Sigmoid colon (tissue), 7 donors: ENCODE results near the gene GMPS. TPM values are rescaled to one million over a fixed set of nuclear protein-coding genes. Genes with fewer than 3 reads are reported as not detected.

ENCODE experiments used
- DNase-seq: peaks from one replicate; pipeline ENCODE4 v3.0.0-alpha.2; 2019
- H3K27ac ChIP-seq, 4 donors: fragments of 200-600 bp; sonication (generic); one replicate each; pipeline ENCODE4 v1.5.1; 2016 to 2019; ENCODE audit warnings: mild to moderate bottlenecking in 1 of 4
- H3K27me3 ChIP-seq, 3 donors: fragments of 200-600 bp; sonication (generic); one replicate each; pipeline ENCODE4 v1.5.1; 2019; ENCODE audit warnings: mild to moderate bottlenecking in 1 of 3
- H3K36me3 ChIP-seq, 4 donors: fragments of 200-600 bp; sonication (generic); one replicate each; pipeline ENCODE4 v1.5.1; 2016 to 2019
- H3K4me1 ChIP-seq, 4 donors: fragments of 200-600 bp; sonication (generic); one replicate each; pipeline ENCODE4 v1.5.1; 2017 to 2019
- H3K4me3 ChIP-seq, 4 donors: fragments of 200-600 bp; sonication (generic); one replicate each; pipeline ENCODE4 v1.5.1; 2017 to 2019; ENCODE audit warnings: mild to moderate bottlenecking in 2 of 4, moderate library complexity in 1 of 4
- H3K9me3 ChIP-seq, 4 donors: fragments of 200-600 bp in 3 of 4; sonication (generic) in 3 of 4; one replicate each; pipeline versions ENCODE4 v1.5.1 to v1.6.1; 2013 to 2019
- CTCF ChIP-seq, 4 experiments: fragments of 450-650 bp in 3 of 4; fragments of 200-600 bp in 1 of 4; IDR thresholded peaks; one replicate each; pipeline ENCODE4 v1.5.1; 2016 to 2019; ENCODE audit warnings: antibody characterized with exemption in 4 of 4, mild to moderate bottlenecking in 3 of 4, moderate library complexity in 2 of 4
- EP300 ChIP-seq, 4 donors: sonication (generic); formaldehyde crosslinking; IDR thresholded peaks; one replicate each; pipeline ENCODE4 v1.6.1; 2017; ENCODE audit warnings: antibody characterized with exemption in 4 of 4
- POLR2A ChIP-seq, 2 donors: fragments of 450-650 bp; IDR thresholded peaks; one replicate each; pipeline ENCODE4 v1.6.1; 2016; ENCODE audit warnings: antibody characterized with exemption in 2 of 2, mild to moderate bottlenecking in 2 of 2, moderate library complexity in 2 of 2
- POLR2AphosphoS5 ChIP-seq, 4 donors: sonication (generic); formaldehyde crosslinking; IDR thresholded peaks; one replicate each; pipeline ENCODE4 v1.6.1; 2017; ENCODE audit warnings: antibody characterized with exemption in 4 of 4
- WGBS, 2 donors: extraction: QIAGEN DNeasy Blood & Tissue Kit; methylation state at CpG; one replicate each; pipeline ENCODE4 v1.1.7; 2013; 5-methylcytosine and 5-hydroxymethylcytosine counted together
- intact Hi-C: fragments of 100-400 bp; cut with DNase I; formaldehyde crosslinking; loops from one replicate; pipeline ENCODE4 v1.15.1; 2023
- polyA plus RNA-seq, 3 donors: library from polyadenylated mRNA; stranded (reverse); fragments of 200-250 nt; gene quantifications; one replicate each; pipeline ENCODE4 v1.2.3, GENCODE V29; 2013
- total RNA-seq, 4 donors: library from RNA; depleted of rRNA; stranded (reverse); fragments of >200 nt; gene quantifications; one replicate each; pipeline ENCODE4 v1.1.0, GENCODE V29; 2016
- donor health status: healthy with polysubstance abuse.
- donor health status: Bipolar disorder and iron deficiency.
- donor health status: healthy.

Gene GMPS
- total and polyA plus RNA-seq, 7 donors = 12.7 to 45.7 (median 25.6) TPM

- Histone ChIP-seq H3K27ac (no peak overlapping the region), H3K4me3 (no peak overlapping the region), H3K36me3 (no peaks in the 10 kb centered on the region), H3K9me3 (no peaks in the 10 kb centered on the region), H3K4me1 (peaks cover 0 to 5% (median 0%) of the 10 kb centered on the region in 4 donors), H3K27me3 (no peaks in the 10 kb centered on the region)
- intact Hi-C loops = no loop called here
- 81 to 88% methylated on average over 2 of the region's 2 CpGs for WGBS, 2 donors
- TF ChIP-seq POLR2AphosphoS5 (IDR thresholded peaks at IDR 0.05) = no peak
- no peak for TF ChIP-seq CTCF (IDR thresholded peaks at IDR 0.05)
- no peak for TF ChIP-seq POLR2A (IDR thresholded peaks at IDR 0.05)
- TF ChIP-seq EP300 (IDR thresholded peaks at IDR 0.05) = no peak
- no peak for DNase-seq
Observed at GRCh38 chr3:155963570-155963969, 93.1 kb downstream of the GMPS start.

- H3K27ac ChIP-seq = no peak overlapping the region
- no peak overlapping the region for H3K4me3 ChIP-seq
- H3K27me3 ChIP-seq = no peaks in the 10 kb centered on the region
- 90 to 93% methylated on average over 2 of the region's 2 CpGs for WGBS, 2 donors
- intact Hi-C loops = no loop called here
- H3K36me3 ChIP-seq = no peaks in the 10 kb centered on the region
- TF ChIP-seq POLR2A (IDR thresholded peaks at IDR 0.05) (no peak), EP300 (IDR thresholded peaks at IDR 0.05) (no peak), POLR2AphosphoS5 (IDR thresholded peaks at IDR 0.05) (no peak), CTCF (IDR thresholded peaks at IDR 0.05) (no peak)
- DNase-seq = no peak
- H3K9me3 ChIP-seq = peaks cover 0 to 3% (median 0%) of the 10 kb centered on the region in 4 donors
- H3K4me1 ChIP-seq = no peaks in the 10 kb centered on the region
Observed at GRCh38 chr3:155970398-155970797, 99.9 kb downstream of the GMPS start.

- Histone ChIP-seq H3K36me3 (no peaks in the 10 kb centered on the region), H3K4me3 (no peak overlapping the region), H3K27me3 (no peaks in the 10 kb centered on the region), H3K4me1 (no peaks in the 10 kb centered on the region), H3K27ac (no peak overlapping the region), H3K9me3 (peaks cover 0 to 3% (median 0%) of the 10 kb centered on the region in 4 donors)
- no peak for DNase-seq
- intact Hi-C loops = no loop called here
- WGBS, 2 donors = 38 to 65% methylated on average over 4 of the region's 4 CpGs
- no peak for TF ChIP-seq EP300 (IDR thresholded peaks at IDR 0.05)
- no peak for TF ChIP-seq CTCF (IDR thresholded peaks at IDR 0.05)
- TF ChIP-seq POLR2A (IDR thresholded peaks at IDR 0.05) = no peak
- TF ChIP-seq POLR2AphosphoS5 (IDR thresholded peaks at IDR 0.05) = no peak
Observed at GRCh38 chr3:155972885-155973584, 102.6 kb downstream of the GMPS start.

- 86 to 90% methylated on average over 3 of the region's 3 CpGs for WGBS, 2 donors
- H3K27ac ChIP-seq = no peak overlapping the region
- H3K27me3 ChIP-seq = no peaks in the 10 kb centered on the region
- no peak for DNase-seq
- intact Hi-C loops = no loop called here
- H3K9me3 ChIP-seq = no peaks in the 10 kb centered on the region
- H3K36me3 ChIP-seq = no peaks in the 10 kb centered on the region
- no peak overlapping the region for H3K4me3 ChIP-seq
- no peaks in the 10 kb centered on the region for H3K4me1 ChIP-seq
- TF ChIP-seq CTCF (IDR thresholded peaks at IDR 0.05) = no peak
- no peak for TF ChIP-seq POLR2AphosphoS5 (IDR thresholded peaks at IDR 0.05)
- TF ChIP-seq POLR2A (IDR thresholded peaks at IDR 0.05) = no peak
- no peak for TF ChIP-seq EP300 (IDR thresholded peaks at IDR 0.05)
Observed at GRCh38 chr3:155978324-155978723, 107.9 kb downstream of the GMPS start.

- Histone ChIP-seq H3K36me3 (no peaks in the 10 kb centered on the region), H3K4me3 (no peak overlapping the region), H3K9me3 (no peaks in the 10 kb centered on the region), H3K4me1 (no peaks in the 10 kb centered on the region), H3K27me3 (no peaks in the 10 kb centered on the region), H3K27ac (no peak overlapping the region)
- intact Hi-C loops = no loop called here
- TF ChIP-seq POLR2A (IDR thresholded peaks at IDR 0.05) (no peak), POLR2AphosphoS5 (IDR thresholded peaks at IDR 0.05) (no peak), EP300 (IDR thresholded peaks at IDR 0.05) (no peak), CTCF (IDR thresholded peaks at IDR 0.05) (no peak)
- 90 to 95% methylated on average over 3 of the region's 3 CpGs for WGBS, 2 donors
- DNase-seq = no peak
Observed at GRCh38 chr3:155979746-155980145, 109.3 kb downstream of the GMPS start.
